ENCODE results near the gene KDM6A. TPM values are rescaled to one million over a fixed set of nuclear protein-coding genes. Genes with fewer than 3 reads are reported as not detected.

Gene KDM6A
- total and polyA plus RNA-seq, 7 donors = 3.6 to 21.3 (median 13.2) TPM

DNA sequence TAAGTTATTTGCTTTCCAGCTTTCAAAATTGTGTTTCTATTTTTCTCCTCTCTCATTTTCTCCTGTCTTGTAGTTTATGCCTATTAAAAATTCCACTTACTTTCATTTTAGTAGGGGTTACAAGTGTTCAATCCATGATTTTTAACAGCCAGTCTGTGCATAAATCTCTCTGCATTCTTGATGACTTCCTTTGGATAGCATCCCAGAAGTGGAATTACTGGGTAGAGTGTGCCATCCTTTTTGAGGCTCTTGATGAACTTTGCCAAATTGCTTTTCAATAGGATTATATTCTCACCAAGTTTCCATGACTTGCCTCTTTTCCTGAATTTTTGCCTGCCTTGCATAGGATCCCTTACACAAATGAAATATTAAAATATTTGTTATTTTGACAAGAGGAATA, 269.2 kb downstream of the KDM6A start:
- no peak for ATAC-seq
- TF ChIP-seq, protein P1, sequence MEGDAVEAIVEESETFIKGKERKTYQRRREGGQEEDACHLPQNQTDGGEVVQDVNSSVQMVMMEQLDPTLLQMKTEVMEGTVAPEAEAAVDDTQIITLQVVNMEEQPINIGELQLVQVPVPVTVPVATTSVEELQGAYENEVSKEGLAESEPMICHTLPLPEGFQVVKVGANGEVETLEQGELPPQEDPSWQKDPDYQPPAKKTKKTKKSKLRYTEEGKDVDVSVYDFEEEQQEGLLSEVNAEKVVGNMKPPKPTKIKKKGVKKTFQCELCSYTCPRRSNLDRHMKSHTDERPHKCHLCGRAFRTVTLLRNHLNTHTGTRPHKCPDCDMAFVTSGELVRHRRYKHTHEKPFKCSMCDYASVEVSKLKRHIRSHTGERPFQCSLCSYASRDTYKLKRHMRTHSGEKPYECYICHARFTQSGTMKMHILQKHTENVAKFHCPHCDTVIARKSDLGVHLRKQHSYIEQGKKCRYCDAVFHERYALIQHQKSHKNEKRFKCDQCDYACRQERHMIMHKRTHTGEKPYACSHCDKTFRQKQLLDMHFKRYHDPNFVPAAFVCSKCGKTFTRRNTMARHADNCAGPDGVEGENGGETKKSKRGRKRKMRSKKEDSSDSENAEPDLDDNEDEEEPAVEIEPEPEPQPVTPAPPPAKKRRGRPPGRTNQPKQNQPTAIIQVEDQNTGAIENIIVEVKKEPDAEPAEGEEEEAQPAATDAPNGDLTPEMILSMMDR (IDR thresholded peaks at IDR 0.05) = no peak
- H3K27ac ChIP-seq = no peak overlapping the region

DNA sequence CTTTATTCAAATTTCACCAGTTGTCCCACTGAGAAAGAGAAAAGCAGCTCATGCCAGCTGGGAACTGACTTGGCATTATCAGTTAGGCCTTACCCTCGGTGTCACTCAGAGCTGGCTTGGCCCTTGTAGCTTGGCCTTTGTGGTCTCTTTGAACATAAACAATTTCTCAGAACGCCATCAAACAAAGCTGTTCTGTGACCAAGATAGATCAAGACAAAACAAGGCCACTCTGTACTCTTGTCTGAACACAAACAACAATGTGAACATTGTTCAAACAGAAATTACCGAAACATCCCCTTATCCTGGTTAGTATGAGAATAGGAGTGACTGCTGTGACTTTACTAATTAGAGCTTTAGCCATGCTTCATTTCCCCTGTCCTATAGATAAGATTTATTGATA, 270.5 kb downstream of the KDM6A start:
- intact Hi-C loops (cut with DNase I) = no loop called here
- no peaks in the 10 kb centered on the region for H3K27me3 ChIP-seq (ENCODE audit: insufficient read depth in 3 of 3, low read length in 2 of 3)
- H3K36me3 ChIP-seq (ENCODE audit: insufficient read depth in 1 of 2, low read depth in 1 of 2) = no peaks in the 10 kb centered on the region
- H3K4me1 ChIP-seq = no peaks in the 10 kb centered on the region
- 55 to 74% (median 60%) methylated on average over 3 of the region's 3 CpGs for WGBS, 3 donors
- no peaks in the 10 kb centered on the region for H3K9me3 ChIP-seq
- TF ChIP-seq, protein P1 (IDR thresholded peaks at IDR 0.05) = no peak
- ATAC-seq (no peak), DNase-seq (no peak)
- H3K4me3 ChIP-seq = no peak overlapping the region
- no peak overlapping the region for H3K27ac ChIP-seq

More for the DNA sequence above, 269.2 kb downstream of the KDM6A start:
- Histone ChIP-seq H3K27me3 (ENCODE audit: insufficient read depth in 3 of 3, low read length in 2 of 3) (no peaks in the 10 kb centered on the region), H3K36me3 (ENCODE audit: insufficient read depth in 1 of 2, low read depth in 1 of 2) (no peaks in the 10 kb centered on the region), H3K4me1 (no peaks in the 10 kb centered on the region), H3K9me3 (no peaks in the 10 kb centered on the region), H3K4me3 (no peak overlapping the region)
- no peak for DNase-seq
- intact Hi-C loops (cut with DNase I) = no loop called here

DNA sequence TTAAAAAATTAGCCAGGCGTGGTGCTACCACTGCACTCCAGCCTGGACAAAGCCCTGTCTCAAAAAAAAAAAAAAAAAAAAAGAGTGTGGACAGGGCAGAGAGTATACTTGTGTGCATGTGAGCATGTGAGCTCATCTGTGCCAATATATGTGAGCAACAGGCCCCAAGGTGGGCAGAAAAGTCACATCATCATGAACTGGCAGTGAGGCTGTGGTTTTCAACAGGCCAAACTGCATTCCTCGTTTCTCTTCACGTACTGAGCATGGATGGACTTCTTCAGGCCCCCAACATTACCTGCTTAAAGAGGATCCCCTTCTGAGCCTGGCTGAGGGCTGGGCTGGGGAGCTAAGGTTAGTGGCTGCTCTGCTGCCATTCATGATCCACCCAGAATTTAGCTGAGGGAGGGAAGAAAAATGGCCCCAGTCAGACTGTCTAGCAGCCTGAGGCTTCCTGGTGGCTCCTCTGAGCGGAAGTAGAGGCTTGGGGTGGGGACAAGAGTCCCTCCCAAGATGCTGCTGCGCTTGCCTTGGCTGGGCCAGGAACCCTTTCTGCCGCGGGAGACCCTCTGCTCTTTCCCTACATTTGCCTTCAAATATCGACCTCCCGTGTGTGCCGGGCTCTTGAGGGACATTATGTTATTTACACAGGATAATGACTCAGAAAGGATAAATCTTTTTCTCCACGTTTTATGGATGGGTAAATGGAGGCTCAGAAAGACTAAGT, 272.7 kb downstream of the KDM6A start:
- DNase-seq = no peak
- intact Hi-C loops (cut with DNase I) = no loop called here
- Histone ChIP-seq H3K4me3 (no peak overlapping the region), H3K36me3 (ENCODE audit: insufficient read depth in 1 of 2, low read depth in 1 of 2) (no peaks in the 10 kb centered on the region), H3K4me1 (no peaks in the 10 kb centered on the region), H3K27me3 (ENCODE audit: insufficient read depth in 3 of 3, low read length in 2 of 3) (no peaks in the 10 kb centered on the region), H3K9me3 (no peaks in the 10 kb centered on the region), H3K27ac (no peak overlapping the region)
- 78 to 85% (median 84%) methylated on average over 11 of the region's 11 CpGs for WGBS, 3 donors
- TF ChIP-seq, protein P1 (IDR thresholded peaks at IDR 0.05) = no peak
- no peak for ATAC-seq

DNA sequence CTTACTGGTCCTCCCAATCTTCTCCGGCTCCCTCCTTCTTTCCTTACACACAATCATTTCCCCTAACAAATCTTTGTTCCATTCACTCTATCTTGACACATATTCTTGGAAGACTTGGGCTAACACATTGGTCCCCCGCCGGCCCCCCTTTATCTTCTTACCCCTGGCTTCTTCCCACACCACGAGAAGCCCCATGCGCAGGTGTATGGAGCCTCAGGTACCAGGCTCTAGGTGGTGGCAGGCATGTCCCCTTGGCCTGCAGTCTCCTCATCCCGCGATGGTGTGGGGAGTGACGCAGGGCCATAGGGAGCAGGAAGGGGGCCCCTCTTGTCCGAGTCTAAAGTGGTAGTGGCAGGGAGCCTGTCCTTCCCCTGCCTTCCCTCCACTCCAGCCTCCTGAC, 277.8 kb downstream of the KDM6A start:
- Histone ChIP-seq H3K27me3 (ENCODE audit: insufficient read depth in 3 of 3, low read length in 2 of 3) (no peaks in the 10 kb centered on the region), H3K36me3 (ENCODE audit: insufficient read depth in 1 of 2, low read depth in 1 of 2) (no peaks in the 10 kb centered on the region), H3K4me1 (no peaks in the 10 kb centered on the region), H3K4me3 (no peak overlapping the region), H3K9me3 (no peaks in the 10 kb centered on the region), H3K27ac (no peak overlapping the region)
- no peak for ATAC-seq
- WGBS, 3 donors = 89 to 95% (median 93%) methylated on average over 8 to 9 of the region's 9 CpGs
- intact Hi-C loops (cut with DNase I) = no loop called here
- TF ChIP-seq, protein P1 (IDR thresholded peaks at IDR 0.05) = no peak
- DNase-seq = no peak

DNA sequence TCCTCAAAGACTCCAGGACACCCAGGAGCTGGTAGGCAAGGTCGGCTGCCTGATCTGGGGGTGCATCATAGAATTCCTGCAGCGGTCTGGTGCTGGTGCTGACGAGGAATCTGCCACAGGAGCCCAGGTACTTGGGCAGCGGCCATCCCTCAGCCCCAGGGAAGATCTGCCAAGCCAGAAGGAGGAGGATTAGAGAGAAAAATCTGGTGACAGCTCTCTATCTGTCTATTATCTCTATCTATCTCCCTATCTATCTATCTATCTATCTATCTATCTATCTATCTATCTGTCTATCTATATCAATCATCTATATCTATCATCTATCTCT, 281.0 kb downstream of the KDM6A start:
- no peaks in the 10 kb centered on the region for H3K27me3 ChIP-seq (ENCODE audit: insufficient read depth in 3 of 3, low read length in 2 of 3)
- no peak overlapping the region for H3K27ac ChIP-seq
- H3K4me3 ChIP-seq = no peak overlapping the region
- TF ChIP-seq, protein P1 (IDR thresholded peaks at IDR 0.05) = no peak
- 54 to 70% (median 56%) methylated on average over 4 of the region's 4 CpGs for whole genome bisulfite sequencing, 3 donors
- ATAC-seq (no peak), DNase-seq (no peak)
- intact Hi-C loops (cut with DNase I) = no loop called here
- no peaks in the 10 kb centered on the region for H3K36me3 ChIP-seq (ENCODE audit: insufficient read depth in 1 of 2, low read depth in 1 of 2)
- no peaks in the 10 kb centered on the region for H3K4me1 ChIP-seq
- no peaks in the 10 kb centered on the region for H3K9me3 ChIP-seq

All from psoas muscle (tissue), 8 donors.